Mesenchymal stem cell (in vitro differentiated cells and primary cell): ENCODE measurements around the gene TAF11L4.
"Not testable (repeated sequence)": the region's sequence is repeated elsewhere in the genome, so short reads cannot be mapped to it uniquely, and the experiment has no call there.

ENCODE experiments used
- DNase-seq: peaks from one replicate; pipeline ENCODE4 v3.0.0-alpha.2; 2013
- H2AFZ ChIP-seq: one replicate; pipeline ENCODE4 v1.6.1; 2013; ENCODE audit warnings: low read depth, mild to moderate bottlenecking, control low read depth, inconsistent platforms, low read length, moderate library complexity
- H2AK5ac ChIP-seq: 2 replicates; pipeline ENCODE4 v1.6.1; 2013; ENCODE audit warnings: low read length, moderate library complexity, mild to moderate bottlenecking, inconsistent platforms; ENCODE audit not compliant: severe bottlenecking
- H2BK120ac ChIP-seq: one replicate; pipeline ENCODE4 v1.6.1; 2013; ENCODE audit warnings: low read depth, mild to moderate bottlenecking, inconsistent platforms, low read length, moderate library complexity
- H2BK12ac ChIP-seq, 2 experiments: one replicate each; pipeline ENCODE4 v1.6.1; 2013; ENCODE audit warnings: inconsistent platforms in 2 of 2, low read length in 2 of 2, mild to moderate bottlenecking in 2 of 2, moderate library complexity in 2 of 2, control low read depth in 1 of 2
- H2BK15ac ChIP-seq: one replicate; pipeline ENCODE4 v1.6.1; 2013; ENCODE audit warnings: mild to moderate bottlenecking, low read depth, inconsistent platforms; ENCODE audit not compliant: poor library complexity, severe bottlenecking
- H2BK5ac ChIP-seq: 2 replicates; pipeline ENCODE4 v1.6.1; 2013; ENCODE audit warnings: low read depth, mild to moderate bottlenecking, low read length, control low read depth, inconsistent platforms; ENCODE audit not compliant: poor library complexity, severe bottlenecking
- H3K14ac ChIP-seq, 2 experiments: one replicate each; pipeline ENCODE4 v1.6.1; 2013; ENCODE audit warnings: inconsistent platforms in 2 of 2, low read length in 2 of 2, control low read depth in 1 of 2, mild to moderate bottlenecking in 1 of 2, moderate library complexity in 1 of 2
- H3K18ac ChIP-seq, 2 experiments: one replicate each; pipeline ENCODE4 v1.6.1; 2013; ENCODE audit warnings: inconsistent platforms in 2 of 2, low read length in 2 of 2, control low read depth in 1 of 2, low read depth in 1 of 2, mild to moderate bottlenecking in 1 of 2
- H3K23ac ChIP-seq, 2 experiments: one replicate each; pipeline ENCODE4 v1.6.1; 2013; ENCODE audit warnings: inconsistent platforms in 2 of 2, low read length in 2 of 2, mild to moderate bottlenecking in 2 of 2, moderate library complexity in 2 of 2, control low read depth in 1 of 2
- H3K27ac ChIP-seq: 2 replicates; pipeline ENCODE4 v1.5.1; 2013; ENCODE audit warnings: mild to moderate bottlenecking, moderate library complexity, low read length, control low read depth, inconsistent platforms; ENCODE audit not compliant: poor library complexity, severe bottlenecking
- H3K27me3 ChIP-seq, 2 experiments: 2 replicates each; pipeline versions ENCODE4 v1.6.1 to v1.7.0; 2013; ENCODE audit warnings: low read length in 2 of 2, mild to moderate bottlenecking in 2 of 2, moderate library complexity in 2 of 2, control low read depth in 1 of 2, inconsistent platforms in 1 of 2; ENCODE audit not compliant: control insufficient read depth in 1 of 2, insufficient read depth in 1 of 2
- H3K36me3 ChIP-seq, 2 experiments: 2 replicates each; pipeline versions ENCODE4 v1.6.1 to v1.7.0; 2013; ENCODE audit warnings: low read length in 2 of 2, control low read depth in 1 of 2, inconsistent platforms in 1 of 2, low read depth in 1 of 2, mild to moderate bottlenecking in 1 of 2; ENCODE audit not compliant: insufficient read depth in 2 of 2, control insufficient read depth in 1 of 2
- H3K4ac ChIP-seq, 2 experiments: one replicate each; pipeline ENCODE4 v1.6.1; 2013; ENCODE audit warnings: inconsistent platforms in 2 of 2, low read length in 2 of 2, mild to moderate bottlenecking in 2 of 2, moderate library complexity in 2 of 2, control low read depth in 1 of 2, low read depth in 1 of 2
- H3K4me1 ChIP-seq: 2 replicates; pipeline ENCODE4 v1.6.1; 2013; ENCODE audit warnings: low read depth, low read length, control low read depth; ENCODE audit not compliant: control insufficient read depth, insufficient read depth
- H3K4me2 ChIP-seq: 2 replicates; pipeline ENCODE4 v1.6.1; 2013; ENCODE audit warnings: low read length, mild to moderate bottlenecking, inconsistent platforms; ENCODE audit not compliant: poor library complexity, severe bottlenecking
- H3K4me3 ChIP-seq, 2 experiments: 2 replicates each; pipeline versions ENCODE4 v1.5.1 to v1.7.0; 2013; ENCODE audit warnings: low read length in 2 of 2, mild to moderate bottlenecking in 2 of 2, control low read depth in 1 of 2, low read depth in 1 of 2; ENCODE audit not compliant: insufficient read depth in 1 of 2
- H3K79me1 ChIP-seq: replicated peaks from 2 replicates; pipeline ENCODE4 v1.6.1; 2013; ENCODE audit warnings: mild to moderate bottlenecking, control low read depth, low read length, inconsistent platforms; ENCODE audit not compliant: poor library complexity, severe bottlenecking
- H3K9ac ChIP-seq: 2 replicates; pipeline ENCODE4 v1.7.0; 2013; ENCODE audit warnings: mild to moderate bottlenecking, low read length, moderate library complexity
- H3K9me3 ChIP-seq: 2 replicates; pipeline ENCODE4 v1.7.0; 2013; ENCODE audit warnings: mild to moderate bottlenecking, low read length; ENCODE audit not compliant: control insufficient read depth
- H4K8ac ChIP-seq: one replicate; pipeline ENCODE4 v1.6.1; 2013; ENCODE audit warnings: inconsistent platforms, mild to moderate bottlenecking, low read length, moderate library complexity
- H4K91ac ChIP-seq: one replicate; pipeline ENCODE4 v1.6.1; 2013; ENCODE audit warnings: mild to moderate bottlenecking, low read length, inconsistent platforms
- WGBS: methylation state at CpG from one replicate; pipeline ENCODE4 v1.1.7; 2013; ENCODE audit warnings: mixed read lengths; 5-methylcytosine and 5-hydroxymethylcytosine counted together

TAF11L4 gene

GRCh38 chr5:17481378-17481777 lies 40.2 kb upstream of the TAF11L4 start:
- Histone ChIP-seq H3K14ac (no peak overlapping the region), H4K91ac (no peak overlapping the region), H4K8ac (no peak overlapping the region), H3K9me3 (no peaks in the 10 kb centered on the region), H3K9ac (no peak overlapping the region), H2BK12ac (no peak overlapping the region), H2AK5ac (no peak overlapping the region), H2AFZ (no peak overlapping the region), H3K4me2 (no peak overlapping the region), H2BK15ac (no peak overlapping the region), H3K23ac (no peak overlapping the region), H3K79me1 (no peaks in the 10 kb centered on the region), H2BK5ac (no peak overlapping the region), H3K36me3 (no peaks in the 10 kb centered on the region), H2BK120ac (no peak overlapping the region), H3K4ac (no peak overlapping the region), H3K18ac (no peak overlapping the region), H3K27me3 (no peaks in the 10 kb centered on the region), H3K27ac (no peak overlapping the region), H3K4me1 (no peaks in the 10 kb centered on the region), H3K4me3 (no peak overlapping the region)
- WGBS: 77% methylated on average over 3 of the region's 4 CpGs
- no peak for DNase-seq

- no peak overlapping the region for H3K23ac ChIP-seq
- H2BK12ac ChIP-seq: no peak overlapping the region
- H3K27ac ChIP-seq: no peak overlapping the region
- no peaks in the 10 kb centered on the region for H3K79me1 ChIP-seq
- H3K36me3 ChIP-seq: no peaks in the 10 kb centered on the region
- no peaks in the 10 kb centered on the region for H3K9me3 ChIP-seq
- no peak overlapping the region for H3K18ac ChIP-seq
- no peak overlapping the region for H3K4me3 ChIP-seq
- no peak overlapping the region for H2BK120ac ChIP-seq
- no peak overlapping the region for H3K4me2 ChIP-seq
- H2AFZ ChIP-seq: no peak overlapping the region
- no peak overlapping the region for H3K14ac ChIP-seq
- H2BK15ac ChIP-seq: no peak overlapping the region
- no peaks in the 10 kb centered on the region for H3K4me1 ChIP-seq
- no peak overlapping the region for H3K9ac ChIP-seq
- H2BK5ac ChIP-seq: no peak overlapping the region
- H3K27me3 ChIP-seq: no peaks in the 10 kb centered on the region
- no peak for DNase-seq
- H4K8ac ChIP-seq: no peak overlapping the region
- H3K4ac ChIP-seq: no peak overlapping the region
- WGBS: no CpG with 5 or more reads among the region's 2 CpGs
- no peak overlapping the region for H4K91ac ChIP-seq
- no peak overlapping the region for H2AK5ac ChIP-seq
Observed at GRCh38 chr5:17482790-17483189, 38.8 kb upstream of the TAF11L4 start.

- not testable (repeated sequence) for DNase-seq
- WGBS: 95% methylated on average over 7 of the region's 10 CpGs
Observed at GRCh38 chr5:17486464-17487173, 35.0 kb upstream of the TAF11L4 start.

GRCh38 chr5:17487174-17487512 lies 34.5 kb upstream of the TAF11L4 start:
- 100% methylated on average over 1 of the region's 1 CpG for WGBS
- Histone ChIP-seq H2BK5ac (no peak overlapping the region), H3K9me3 (no peaks in the 10 kb centered on the region), H2AFZ (no peak overlapping the region), H3K9ac (no peak overlapping the region), H3K27me3 (no peaks in the 10 kb centered on the region), H2BK15ac (no peak overlapping the region), H3K79me1 (no peaks in the 10 kb centered on the region), H3K36me3 (no peaks in the 10 kb centered on the region), H3K4ac (no peak overlapping the region), H4K8ac (no peak overlapping the region), H3K14ac (no peak overlapping the region), H3K4me3 (no peak overlapping the region), H3K18ac (no peak overlapping the region), H3K23ac (no peak overlapping the region), H2BK12ac (no peak overlapping the region), H3K4me1 (no peaks in the 10 kb centered on the region), H2AK5ac (no peak overlapping the region), H2BK120ac (no peak overlapping the region), H4K91ac (no peak overlapping the region), H3K4me2 (no peak overlapping the region), H3K27ac (no peak overlapping the region)
- no peak for DNase-seq

More at GRCh38 chr5:17486464-17487173, 35.0 kb upstream of the TAF11L4 start:
- not testable (repeated sequence) for H2AFZ ChIP-seq, H4K8ac ChIP-seq, H2BK15ac ChIP-seq, H3K9me3 ChIP-seq, H2BK5ac ChIP-seq, H3K9ac ChIP-seq, H3K4ac ChIP-seq, H3K27me3 ChIP-seq, H3K27ac ChIP-seq, H3K79me1 ChIP-seq, H3K18ac ChIP-seq, H3K4me1 ChIP-seq, H3K36me3 ChIP-seq, H4K91ac ChIP-seq, H3K4me2 ChIP-seq, H2AK5ac ChIP-seq, H3K23ac ChIP-seq, H3K14ac ChIP-seq, H2BK12ac ChIP-seq, H3K4me3 ChIP-seq, H2BK120ac ChIP-seq
